Dedifferentiated amniotic fluid mesenchymal stem cell (primary cell): Measurements from ENCODE around the gene OSBPL2.

Experiments used
- DNase-seq: peaks from one replicate; pipeline ENCODE4 v3.0.0-alpha.2; 2016; ENCODE audit errors: extremely low spot score

OSBPL2 gene

GRCh38 chr20:62285151-62285550 lies 46.8 kb downstream of the OSBPL2 start:
- no peak for DNase-seq

GRCh38 chr20:62285722-62286121 lies 47.4 kb downstream of the OSBPL2 start:
- no peak for DNase-seq

- no peak for DNase-seq
Measured at GRCh38 chr20:62286493-62287064, 48.3 kb downstream of the OSBPL2 start.

GRCh38 chr20:62287129-62287528 lies 48.8 kb downstream of the OSBPL2 start:
- DNase-seq = no peak

- DNase-seq = no peak
Measured at GRCh38 chr20:62287759-62288534, 49.6 kb downstream of the OSBPL2 start.

- DNase-seq = no peak
Measured at GRCh38 chr20:62288535-62289105, 50.3 kb downstream of the OSBPL2 start.

- DNase-seq = no peak
Measured at GRCh38 chr20:62289131-62289530, 50.8 kb downstream of the OSBPL2 start.

- DNase-seq = no peak
Measured at GRCh38 chr20:62289898-62290297, 51.6 kb downstream of the OSBPL2 start.

GRCh38 chr20:62291251-62292066 lies 53.1 kb downstream of the OSBPL2 start:
- DNase-seq = no peak

GRCh38 chr20:62292108-62292507 lies 53.8 kb downstream of the OSBPL2 start:
- no peak for DNase-seq

- no peak for DNase-seq
Measured at GRCh38 chr20:62293111-62293784, 54.9 kb downstream of the OSBPL2 start.

- no peak for DNase-seq
Measured at GRCh38 chr20:62293946-62294345, 55.6 kb downstream of the OSBPL2 start.

- no peak for DNase-seq
Measured at GRCh38 chr20:62294516-62294915, 56.2 kb downstream of the OSBPL2 start.

GRCh38 chr20:62296724-62297448 lies 58.6 kb downstream of the OSBPL2 start:
- no peak for DNase-seq

- DNase-seq = no peak
Measured at GRCh38 chr20:62297449-62298227, 59.3 kb downstream of the OSBPL2 start.

GRCh38 chr20:62298577-62299249 lies 60.4 kb downstream of the OSBPL2 start:
- no peak for DNase-seq

GRCh38 chr20:62299666-62300236 lies 61.4 kb downstream of the OSBPL2 start:
- DNase-seq = no peak

GRCh38 chr20:62300319-62300718 lies 62.0 kb downstream of the OSBPL2 start:
- DNase-seq = no peak

- DNase-seq = no peak
Measured at GRCh38 chr20:62301111-62301668, 62.9 kb downstream of the OSBPL2 start.
